Choroid plexus epithelial cell (primary cell): ENCODE measurements around the gene SFXN5.
"Not testable (repeated sequence)": the region's sequence is repeated elsewhere in the genome, so short reads cannot be mapped to it uniquely, and the experiment has no call there.

Source experiments
- DNase-seq: peaks from one replicate; pipeline ENCODE4 v3.0.0-alpha.2; 2010; ENCODE audit warnings: low read depth
- H3K4me3 ChIP-seq: 2 replicates; pipeline ENCODE4 v1.5.1; 2011; ENCODE audit warnings: low read depth, mild to moderate bottlenecking, control low read depth, low read length, moderate library complexity
- TF ChIP-seq, protein P1 (sequence below): conservative IDR thresholded peaks from 2 replicates; pipeline ENCODE4 v1.5.1; 2011; ENCODE audit warnings: low read depth, mild to moderate bottlenecking, control low read depth, inconsistent platforms, low read length, moderate library complexity

Gene SFXN5, protein sequence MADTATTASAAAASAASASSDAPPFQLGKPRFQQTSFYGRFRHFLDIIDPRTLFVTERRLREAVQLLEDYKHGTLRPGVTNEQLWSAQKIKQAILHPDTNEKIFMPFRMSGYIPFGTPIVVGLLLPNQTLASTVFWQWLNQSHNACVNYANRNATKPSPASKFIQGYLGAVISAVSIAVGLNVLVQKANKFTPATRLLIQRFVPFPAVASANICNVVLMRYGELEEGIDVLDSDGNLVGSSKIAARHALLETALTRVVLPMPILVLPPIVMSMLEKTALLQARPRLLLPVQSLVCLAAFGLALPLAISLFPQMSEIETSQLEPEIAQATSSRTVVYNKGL

DNA sequence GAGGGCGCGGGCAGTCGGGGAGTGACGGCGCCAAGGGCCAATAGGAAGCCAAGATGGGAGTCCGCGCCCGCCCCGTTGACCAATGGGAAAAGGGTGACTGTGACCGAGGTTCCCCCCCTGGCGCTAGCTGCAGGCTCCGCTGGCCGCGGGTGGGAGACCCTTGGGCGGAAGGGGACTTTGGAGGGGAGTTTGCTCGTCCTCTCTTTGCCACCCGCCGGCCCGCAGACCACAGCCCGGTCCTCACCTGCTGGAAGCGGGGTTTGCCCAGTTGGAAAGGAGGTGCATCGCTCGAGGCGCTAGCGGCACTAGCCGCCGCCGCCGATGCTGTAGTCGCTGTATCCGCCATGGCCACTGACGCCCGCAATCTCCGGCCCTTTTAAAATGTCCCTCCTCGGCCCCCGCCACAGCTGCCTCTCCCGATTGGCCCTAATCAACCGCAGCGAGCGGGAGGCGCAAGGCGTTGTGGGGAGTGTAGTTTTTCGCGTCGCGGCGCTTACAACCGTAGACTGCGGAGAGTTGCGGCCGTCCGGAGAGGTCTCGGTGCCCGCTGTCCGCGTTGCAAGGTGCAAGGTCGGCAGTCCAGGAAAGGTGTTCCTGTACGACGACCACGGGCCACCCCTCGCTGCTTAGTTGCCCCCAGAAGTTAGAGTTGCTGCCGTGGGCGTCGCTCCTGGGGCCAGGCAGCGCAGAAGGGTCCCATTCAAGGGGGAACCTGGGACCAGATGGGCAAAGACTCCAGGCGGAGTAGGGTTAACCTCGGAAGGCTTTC is at the start of gene SFXN5:
TSS of gene SFXN5 (minus strand) at position 353 of the 769 bp plus-strand sequence. CDS start at position 346, 7 bp downstream.
- TF ChIP-seq, protein P1, sequence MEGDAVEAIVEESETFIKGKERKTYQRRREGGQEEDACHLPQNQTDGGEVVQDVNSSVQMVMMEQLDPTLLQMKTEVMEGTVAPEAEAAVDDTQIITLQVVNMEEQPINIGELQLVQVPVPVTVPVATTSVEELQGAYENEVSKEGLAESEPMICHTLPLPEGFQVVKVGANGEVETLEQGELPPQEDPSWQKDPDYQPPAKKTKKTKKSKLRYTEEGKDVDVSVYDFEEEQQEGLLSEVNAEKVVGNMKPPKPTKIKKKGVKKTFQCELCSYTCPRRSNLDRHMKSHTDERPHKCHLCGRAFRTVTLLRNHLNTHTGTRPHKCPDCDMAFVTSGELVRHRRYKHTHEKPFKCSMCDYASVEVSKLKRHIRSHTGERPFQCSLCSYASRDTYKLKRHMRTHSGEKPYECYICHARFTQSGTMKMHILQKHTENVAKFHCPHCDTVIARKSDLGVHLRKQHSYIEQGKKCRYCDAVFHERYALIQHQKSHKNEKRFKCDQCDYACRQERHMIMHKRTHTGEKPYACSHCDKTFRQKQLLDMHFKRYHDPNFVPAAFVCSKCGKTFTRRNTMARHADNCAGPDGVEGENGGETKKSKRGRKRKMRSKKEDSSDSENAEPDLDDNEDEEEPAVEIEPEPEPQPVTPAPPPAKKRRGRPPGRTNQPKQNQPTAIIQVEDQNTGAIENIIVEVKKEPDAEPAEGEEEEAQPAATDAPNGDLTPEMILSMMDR: peak; percentile 37
- DNase-seq: peak; percentile 98
- H3K4me3 ChIP-seq: peak within 1 kb of the TSS; percentile 90

DNA sequence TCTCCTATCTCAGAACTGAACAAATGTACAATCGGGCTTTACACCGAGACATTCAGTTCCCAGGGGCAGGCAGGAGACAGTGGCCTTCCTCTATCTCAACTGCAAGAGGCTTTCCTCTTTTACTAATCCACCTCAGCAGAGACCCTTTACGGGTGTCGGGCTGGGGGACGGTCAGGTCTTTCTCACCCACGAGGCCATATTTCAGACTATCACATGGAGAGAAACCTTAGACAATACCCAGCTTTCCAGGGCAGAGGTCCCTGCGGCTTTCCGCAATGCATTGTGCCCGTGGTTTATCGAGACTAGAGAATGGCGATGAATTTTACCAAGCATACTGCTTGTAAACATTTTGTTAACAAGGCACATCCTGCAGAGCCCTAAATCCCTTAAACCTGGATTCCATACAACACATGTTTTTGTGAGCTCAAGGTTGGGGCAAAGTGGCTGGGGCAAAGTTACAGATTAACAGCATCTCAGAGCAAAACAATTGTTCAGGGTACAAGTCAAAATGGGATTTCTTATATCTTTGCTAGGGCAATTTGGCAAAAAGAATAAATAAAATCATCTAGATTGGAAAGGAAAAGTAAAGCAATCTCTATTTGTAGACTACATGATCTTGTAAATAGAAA is 48.2 kb upstream of the SFXN5 start:
- H3K4me3 ChIP-seq, DNase-seq: not testable (repeated sequence)

DNA sequence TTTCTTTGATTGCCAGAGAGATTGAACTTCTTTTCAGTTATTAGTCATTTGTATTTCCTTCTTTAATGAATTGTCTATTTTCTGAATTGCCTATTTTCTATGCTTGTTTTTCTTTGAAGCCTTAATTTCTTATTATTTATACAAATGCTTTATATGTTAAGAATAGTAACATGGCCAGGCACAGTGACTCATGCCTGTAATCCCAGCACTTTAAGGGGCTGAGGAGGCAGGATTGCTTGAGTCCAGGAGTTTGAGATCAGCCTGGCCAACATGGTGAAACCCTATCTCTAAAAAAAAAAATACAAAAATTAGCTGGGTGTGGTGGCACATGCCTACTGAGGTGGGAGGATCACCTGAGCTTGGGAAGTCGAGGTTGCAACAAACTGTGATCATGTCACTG is 45.9 kb upstream of the SFXN5 start:
- no peak overlapping the region for H3K4me3 ChIP-seq
- TF ChIP-seq, protein P1: no peak
- DNase-seq: no peak

DNA sequence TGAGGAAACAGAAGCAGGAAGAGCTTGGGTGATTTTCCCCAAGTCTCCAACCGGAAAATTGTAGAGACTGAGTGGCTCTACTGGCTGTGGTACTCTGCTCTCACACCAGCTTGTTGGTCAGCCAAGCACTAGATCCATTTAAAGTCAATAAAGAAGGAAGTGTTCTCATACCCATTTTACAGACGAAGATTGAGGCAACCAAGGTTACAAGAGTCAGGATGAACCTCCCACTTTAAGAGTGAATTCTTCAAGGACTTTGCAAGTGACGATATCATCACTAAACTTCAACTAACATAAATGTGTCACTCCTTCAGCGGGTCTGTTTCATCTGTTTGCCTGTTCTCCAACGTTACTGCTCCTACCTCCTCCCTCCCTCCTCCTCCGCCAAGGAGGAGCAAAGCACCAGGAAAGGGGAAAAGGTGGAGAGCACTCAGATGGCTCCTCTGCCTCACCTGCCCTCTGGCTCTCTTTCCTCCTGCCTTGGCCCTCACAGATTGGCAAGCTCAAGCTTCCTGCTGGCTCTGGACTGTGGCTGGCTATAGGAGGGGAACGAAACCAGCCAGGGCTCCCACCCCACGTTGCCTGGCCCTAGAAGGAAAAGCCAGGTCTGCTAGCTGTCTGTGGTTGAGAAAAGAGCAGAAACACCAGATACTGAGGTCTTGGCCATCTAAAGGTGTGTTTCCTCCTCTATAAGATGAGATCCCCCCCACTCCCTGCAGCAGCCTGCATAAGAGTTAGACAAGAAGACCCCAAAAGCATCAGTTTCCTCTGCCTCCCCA is 44.9 kb upstream of the SFXN5 start:
- TF ChIP-seq, protein P1: no peak
- H3K4me3 ChIP-seq: no peak overlapping the region
- DNase-seq: no peak

DNA sequence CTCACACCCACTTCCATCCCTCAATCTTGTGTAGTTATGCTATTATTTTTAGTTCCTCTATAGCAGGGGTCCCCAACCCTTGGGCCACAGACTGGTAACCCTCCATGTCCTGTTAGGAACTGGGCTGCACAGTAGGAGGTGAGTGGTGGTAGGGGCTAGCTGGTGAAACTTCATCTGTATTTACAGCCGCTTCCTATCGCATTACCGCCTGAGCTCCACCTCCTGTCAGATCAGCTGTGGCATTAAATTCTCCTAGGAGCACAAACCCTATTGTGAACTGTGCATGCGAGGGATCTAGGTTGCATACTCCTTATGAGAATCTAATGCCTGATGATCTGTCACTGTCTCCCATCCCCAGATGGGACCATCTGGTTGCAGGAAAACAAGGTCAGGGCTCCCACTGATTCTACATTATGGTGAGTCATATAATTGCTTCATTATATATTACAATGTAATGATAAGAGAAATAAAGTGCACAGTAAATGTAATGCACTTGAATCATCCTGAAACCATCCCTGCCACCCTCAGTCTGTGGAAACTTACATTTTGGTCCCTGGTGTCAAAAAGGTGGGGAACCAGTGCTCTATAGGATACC is 42.9 kb upstream of the SFXN5 start:
- DNase-seq: no peak
- no peak overlapping the region for H3K4me3 ChIP-seq
- TF ChIP-seq, protein P1: no peak

DNA sequence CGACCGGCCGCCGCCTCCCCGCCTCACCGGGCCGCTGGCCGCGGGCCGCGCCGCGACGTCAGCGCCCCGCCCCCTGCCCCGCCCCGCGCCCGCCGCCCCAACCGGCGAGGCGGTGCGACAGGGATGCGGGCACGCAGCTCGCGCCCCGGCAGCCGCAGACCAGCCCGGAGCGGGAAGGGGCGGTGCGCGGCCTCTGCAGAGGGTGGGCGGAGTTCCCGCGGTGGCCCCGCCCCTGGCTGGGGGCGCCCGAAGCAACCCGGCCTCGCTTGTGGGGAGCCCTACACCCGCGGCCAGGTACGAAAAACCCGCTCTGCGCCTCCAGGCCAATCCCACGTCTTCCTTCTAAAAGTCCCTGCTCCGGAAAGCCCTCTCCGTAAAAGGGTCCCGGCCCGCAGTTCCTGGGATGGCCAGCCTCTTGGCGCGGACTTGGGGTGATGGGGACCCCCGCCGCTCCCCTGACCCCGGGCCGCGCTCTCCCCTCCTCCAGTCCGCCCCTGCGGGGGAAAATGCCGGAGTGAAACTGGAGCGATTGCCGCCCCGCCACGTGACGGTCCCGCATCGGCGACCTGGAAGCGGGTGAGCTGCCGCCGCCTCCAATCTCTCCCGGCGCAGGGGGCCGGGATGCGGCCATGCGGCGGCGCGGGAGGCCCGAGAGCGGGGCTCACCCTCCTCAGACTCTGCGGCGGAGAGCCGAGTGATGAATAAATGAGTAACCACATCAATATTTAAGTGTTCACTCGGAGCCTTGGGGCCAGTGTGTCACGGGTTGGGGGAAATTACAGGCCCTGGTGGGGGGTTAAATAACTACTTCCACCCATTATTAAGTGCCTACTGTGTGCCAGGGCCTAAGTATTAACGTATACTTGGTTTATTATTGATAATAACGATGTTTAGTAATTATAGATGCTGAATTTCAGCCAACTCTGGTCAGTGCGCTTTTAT is 41.7 kb upstream of the SFXN5 start, which contains the start of gene RAB11FIP5:
TSS of gene RAB11FIP5 (minus strand) at position 36 of the 942 bp plus-strand sequence. CDS start 171 bp downstream, outside the sequence.
- peak within 1 kb of the TSS; percentile 77 for H3K4me3 ChIP-seq
- peak; percentile 85 for DNase-seq
- TF ChIP-seq, protein P1: no peak
